GM12865 (cell line): ENCODE data around the gene TNF.
A peak's percentile ranks its signal among the peaks of the same experiment; 100 is the strongest.

ENCODE experiments used
- DNase-seq: peaks from one replicate; pipeline ENCODE4 v3.0.0; 2010; ENCODE audit warnings: low read depth
- H3K4me3 ChIP-seq: 2 replicates; pipeline ENCODE4 v1.5.1; 2011; ENCODE audit warnings: mild to moderate bottlenecking, low read depth, low read length, control low read depth
- CTCF ChIP-seq: IDR thresholded peaks from 2 replicates; pipeline ENCODE4 v1.5.1; 2011; ENCODE audit warnings: low read length, control low read depth, low read depth, inconsistent platforms; ENCODE audit not compliant: insufficient read depth; ENCODE audit errors: missing control alignments

Gene TNF

GRCh38 chr6:31592396-31592771 is 17.0 kb downstream of the TNF start:
- TF ChIP-seq CTCF = no peak
- no peak for DNase-seq
- no peak overlapping the region for H3K4me3 ChIP-seq

- DNase-seq = peak; percentile 77
- peak; percentile 54 for TF ChIP-seq CTCF
- no peak overlapping the region for H3K4me3 ChIP-seq
Measured at GRCh38 chr6:31597006-31597405, 21.6 kb downstream of the TNF start.

GRCh38 chr6:31607317-31607716 is 32.0 kb downstream of the TNF start:
- TF ChIP-seq CTCF = no peak

GRCh38 chr6:31609519-31610406 is 34.4 kb downstream of the TNF start:
- TF ChIP-seq CTCF = no peak
- no peak overlapping the region for H3K4me3 ChIP-seq
- DNase-seq = no peak

More at GRCh38 chr6:31607317-31607716, 32.0 kb downstream of the TNF start:
- no peak overlapping the region for H3K4me3 ChIP-seq
- DNase-seq = no peak

GRCh38 chr6:31610968-31611367 is 35.6 kb downstream of the TNF start:
- no peak for DNase-seq
- no peak for TF ChIP-seq CTCF

GRCh38 chr6:31614075-31614619 is 38.8 kb downstream of the TNF start:
- no peak for TF ChIP-seq CTCF
- H3K4me3 ChIP-seq = no peak overlapping the region
- no peak for DNase-seq

More at GRCh38 chr6:31610968-31611367, 35.6 kb downstream of the TNF start:
- H3K4me3 ChIP-seq = no peak overlapping the region
